HG03064 (cell line): Measurements from ENCODE around the gene FGF19.

Source experiments
- ATAC-seq: cut with Tn5 transposase; IDR thresholded peaks from one replicate; pipeline ENCODE4 v1.9.1; 2021; ENCODE audit warnings: low read depth; ENCODE audit not compliant: unreplicated experiment

FGF19 gene

DNA sequence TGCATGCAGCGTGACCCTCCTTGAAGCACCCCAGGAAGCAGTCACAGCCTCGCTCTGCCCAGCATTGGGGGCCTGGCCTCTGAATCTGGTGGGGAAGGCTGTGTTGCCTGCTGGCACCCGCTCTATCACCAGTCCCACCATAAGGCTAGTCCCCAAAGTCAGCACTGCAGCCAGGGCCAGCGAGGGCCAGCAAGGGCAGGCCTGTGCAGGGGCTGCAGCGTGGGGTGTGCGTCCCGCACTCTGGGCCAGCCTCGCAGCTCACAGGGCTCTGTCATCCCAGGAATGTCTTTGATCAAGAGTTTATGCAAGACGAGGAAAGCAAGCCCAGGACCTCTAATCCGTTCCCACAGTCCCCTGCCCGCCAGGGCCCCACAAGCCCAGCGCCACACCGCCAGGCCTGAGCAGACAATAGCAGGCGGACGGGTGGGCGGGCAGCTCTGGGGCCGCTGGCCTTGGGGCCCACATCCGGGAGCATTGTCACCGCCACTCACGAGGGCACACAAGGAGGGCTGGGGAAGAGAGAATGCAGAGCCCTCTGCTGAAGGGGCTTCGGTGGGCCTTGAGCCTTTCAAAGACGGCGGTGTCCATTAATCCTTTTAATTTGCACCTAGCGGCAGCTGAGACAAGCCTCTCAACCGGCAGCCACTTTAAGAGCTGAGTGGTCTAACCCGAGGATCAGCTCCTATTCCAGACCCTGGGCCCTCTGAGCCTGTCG, 45.8 kb downstream of the FGF19 start:
- no peak for ATAC-seq

DNA sequence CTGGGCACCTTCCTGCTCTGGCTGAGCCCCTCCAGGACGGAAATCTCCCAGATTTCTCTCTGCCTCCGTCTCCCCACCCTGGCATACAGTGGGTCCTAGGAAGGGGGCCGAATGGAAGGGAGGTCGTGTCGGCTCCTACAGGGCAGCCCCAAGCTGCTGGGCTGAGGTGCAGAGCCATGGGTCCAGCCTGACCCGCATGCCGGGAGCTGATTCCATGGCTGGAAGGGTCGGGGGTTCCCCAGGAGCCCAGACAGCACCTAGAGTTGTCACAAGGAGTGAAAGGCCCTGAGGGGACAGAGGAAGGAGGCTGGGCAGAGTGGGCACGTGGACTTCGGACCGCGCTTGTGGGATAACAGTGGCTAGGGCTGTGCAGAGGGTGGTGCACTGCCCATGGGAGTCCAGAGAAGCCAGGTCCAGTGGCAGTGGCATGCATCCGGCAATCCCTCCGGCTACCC, 46.3 kb downstream of the FGF19 start:
- ATAC-seq, result no peak

DNA sequence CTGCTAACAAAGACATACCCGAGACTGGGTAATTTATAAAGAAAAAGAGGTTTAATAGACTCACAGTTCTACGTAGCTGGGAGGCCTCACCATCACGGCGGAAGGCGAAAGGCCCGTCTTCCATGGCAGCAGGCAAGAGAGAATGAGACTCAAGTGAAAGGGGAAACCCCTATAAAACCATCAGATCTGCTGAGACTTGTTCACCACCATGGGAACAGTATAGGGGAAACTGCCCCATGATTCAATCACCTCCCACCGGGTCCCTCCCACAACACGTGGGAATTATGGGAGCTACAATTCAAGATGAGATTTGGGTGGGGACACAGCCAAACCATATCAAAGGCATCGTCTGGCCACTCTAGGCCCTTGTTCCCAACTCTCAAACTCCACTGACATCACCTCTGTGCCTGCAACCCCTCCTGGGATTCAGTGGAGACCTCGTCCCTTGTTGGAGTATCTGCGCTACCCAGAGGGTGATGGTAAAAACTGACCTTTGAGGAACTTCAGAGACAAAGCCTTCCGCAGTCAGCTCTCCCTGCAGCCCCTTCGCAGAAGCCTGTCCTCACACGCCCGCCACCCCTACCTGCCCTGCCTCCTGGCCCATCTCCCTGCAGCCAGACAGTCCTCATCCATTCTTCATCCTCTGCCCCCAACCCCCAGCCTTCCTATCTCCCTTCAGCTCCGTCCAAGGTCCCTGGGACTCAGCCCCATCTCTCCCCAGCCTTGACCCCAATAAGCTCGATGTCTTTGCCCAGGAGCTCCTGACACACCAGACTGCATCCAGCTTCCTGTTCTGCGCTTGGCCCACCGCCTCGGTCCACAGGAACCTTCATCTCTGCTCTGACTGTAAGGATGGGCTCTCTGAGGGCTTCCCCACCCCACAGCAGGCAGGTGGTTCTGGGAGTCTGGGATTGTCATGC, 47.0 kb downstream of the FGF19 start:
- ATAC-seq, result no peak

DNA sequence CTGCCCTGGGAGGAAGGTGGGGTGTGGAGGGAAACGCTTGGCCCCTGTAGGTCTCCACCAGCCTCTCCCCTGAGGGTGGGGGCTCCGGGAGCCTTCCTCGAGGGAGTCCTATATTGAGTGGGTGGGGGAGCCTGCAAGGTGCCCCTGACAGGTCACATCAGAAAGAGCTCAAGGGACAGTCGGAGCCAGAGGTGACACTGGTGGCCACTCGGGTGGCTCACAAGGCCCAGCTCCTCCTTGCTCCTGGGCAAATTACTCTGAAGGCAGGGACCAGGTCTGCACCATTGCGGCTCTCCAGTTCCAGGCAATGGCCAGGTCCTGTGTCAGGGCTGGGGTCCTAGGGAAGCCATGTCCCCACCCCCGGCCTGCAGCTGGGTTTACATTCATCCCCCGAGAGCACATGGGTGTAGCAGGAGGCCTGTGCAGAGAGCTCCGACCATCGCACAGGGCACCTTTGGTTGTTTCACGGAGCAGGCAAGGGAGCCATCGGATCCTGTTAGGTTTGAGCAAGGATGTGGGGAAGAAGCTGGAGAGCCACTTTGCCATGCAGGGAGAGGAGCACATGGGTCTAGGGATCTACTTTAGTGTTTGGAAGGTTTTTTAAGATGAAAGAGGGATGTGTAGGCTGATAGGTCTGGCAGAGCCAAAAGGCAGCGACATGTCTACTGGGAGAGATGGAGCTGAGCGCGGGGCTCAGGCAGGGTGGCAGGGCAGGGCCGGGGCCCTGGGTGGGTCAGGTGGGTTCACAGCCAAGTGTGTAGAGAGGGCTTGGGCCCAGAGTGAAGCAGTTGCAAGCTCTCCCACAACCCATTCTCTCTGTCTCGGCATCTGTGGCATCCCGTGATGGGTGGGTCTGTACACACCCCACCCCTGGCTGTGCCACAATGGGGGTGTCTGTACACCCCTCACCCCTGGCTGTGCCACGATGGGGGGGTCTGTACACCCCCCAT, 48.1 kb downstream of the FGF19 start:
- ATAC-seq, result no peak

DNA sequence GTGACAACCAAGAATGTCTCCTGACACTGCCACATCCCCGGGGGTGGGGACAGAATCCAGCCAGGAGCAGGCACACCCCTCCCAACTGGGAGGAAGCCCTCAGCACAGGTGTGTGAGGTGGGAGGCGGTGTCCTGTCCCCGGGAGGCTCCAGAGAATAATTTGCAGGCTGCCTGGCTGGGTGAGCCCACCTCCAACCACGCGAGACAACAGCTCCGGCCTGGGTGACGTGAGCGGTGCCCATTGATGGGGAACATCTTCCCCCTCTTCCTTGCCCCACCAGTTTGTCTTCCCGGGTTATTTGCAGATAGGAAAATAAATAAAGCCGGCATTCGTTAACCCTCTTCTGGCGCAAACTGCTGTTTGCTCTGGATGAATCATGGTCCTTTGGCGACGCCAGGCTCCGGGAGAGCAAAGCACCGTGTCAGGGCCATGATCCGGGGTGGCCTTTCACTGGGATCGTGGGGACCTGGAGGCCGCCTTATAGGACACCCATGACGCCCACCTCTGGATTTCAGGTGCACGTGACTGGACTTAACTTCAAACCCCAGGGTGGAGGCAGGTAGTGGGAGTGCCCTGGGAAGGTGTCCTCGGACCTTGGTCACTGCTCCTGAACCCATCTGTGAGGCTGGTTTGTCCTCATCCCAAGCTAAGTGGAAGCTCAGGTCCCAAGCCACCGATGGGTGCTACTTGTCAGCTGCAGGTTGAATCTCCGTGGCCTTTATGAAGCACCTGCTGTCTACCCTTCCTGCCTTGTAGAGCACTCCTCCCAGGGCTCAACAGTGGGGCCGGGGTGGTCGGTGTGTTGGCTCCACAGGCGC, 49.0 kb downstream of the FGF19 start:
- no peak for ATAC-seq

DNA sequence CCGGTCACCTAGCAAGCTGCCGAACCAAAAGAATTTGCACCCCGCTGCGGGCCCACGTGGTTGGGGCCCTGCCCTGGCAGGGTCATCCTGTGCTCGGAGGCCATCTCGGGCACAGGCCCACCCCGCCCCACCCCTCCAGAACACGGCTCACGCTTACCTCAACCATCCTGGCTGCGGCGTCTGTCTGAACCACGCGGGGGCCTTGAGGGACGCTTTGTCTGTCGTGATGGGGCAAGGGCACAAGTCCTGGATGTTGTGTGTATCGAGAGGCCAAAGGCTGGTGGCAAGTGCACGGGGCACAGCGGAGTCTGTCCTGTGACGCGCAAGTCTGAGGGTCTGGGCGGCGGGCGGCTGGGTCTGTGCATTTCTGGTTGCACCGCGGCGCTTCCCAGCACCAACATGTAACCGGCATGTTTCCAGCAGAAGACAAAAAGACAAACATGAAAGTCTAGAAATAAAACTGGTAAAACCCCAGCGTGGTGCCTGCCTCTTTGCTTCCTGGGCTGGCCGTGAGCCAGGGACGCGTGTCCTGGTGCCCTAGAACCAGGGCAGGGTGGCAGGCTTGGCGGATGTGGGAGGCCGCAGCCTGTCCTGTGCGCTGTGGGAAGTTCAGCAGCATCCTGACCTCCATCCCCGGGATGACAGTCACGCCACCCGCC, 49.7 kb downstream of the FGF19 start:
- no peak for ATAC-seq

DNA sequence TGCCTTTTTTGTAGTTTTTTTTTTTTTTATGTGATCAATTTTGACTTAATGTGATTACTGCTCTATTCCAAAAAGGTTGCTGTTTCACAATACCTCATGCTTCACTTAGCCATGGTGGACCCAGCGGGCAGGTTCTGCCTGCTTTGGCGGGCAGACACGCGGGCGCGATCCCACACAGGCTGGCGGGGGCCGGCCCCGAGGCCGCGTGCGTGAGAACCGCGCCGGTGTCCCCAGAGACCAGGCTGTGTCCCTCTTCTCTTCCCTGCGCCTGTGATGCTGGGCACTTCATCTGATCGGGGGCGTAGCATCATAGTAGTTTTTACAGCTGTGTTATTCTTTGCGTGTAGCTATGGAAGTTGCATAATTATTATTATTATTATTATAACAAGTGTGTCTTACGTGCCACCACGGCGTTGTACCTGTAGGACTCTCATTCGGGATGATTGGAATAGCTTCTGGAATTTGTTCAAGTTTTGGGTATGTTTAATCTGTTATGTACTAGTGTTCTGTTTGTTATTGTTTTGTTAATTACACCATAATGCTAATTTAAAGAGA, 50.3 kb downstream of the FGF19 start:
- ATAC-seq, result no peak

DNA sequence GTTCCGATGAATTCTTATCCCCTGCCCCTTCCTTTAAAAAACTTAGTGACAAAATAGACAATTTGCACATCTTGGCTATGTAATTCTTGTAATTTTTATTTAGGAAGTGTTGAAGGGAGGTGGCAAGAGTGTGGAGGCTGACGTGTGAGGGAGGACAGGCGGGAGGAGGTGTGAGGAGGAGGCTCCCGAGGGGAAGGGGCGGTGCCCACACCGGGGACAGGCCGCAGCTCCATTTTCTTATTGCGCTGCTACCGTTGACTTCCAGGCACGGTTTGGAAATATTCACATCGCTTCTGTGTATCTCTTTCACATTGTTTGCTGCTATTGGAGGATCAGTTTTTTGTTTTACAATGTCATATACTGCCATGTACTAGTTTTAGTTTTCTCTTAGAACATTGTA, 50.8 kb downstream of the FGF19 start:
- no peak for ATAC-seq

DNA sequence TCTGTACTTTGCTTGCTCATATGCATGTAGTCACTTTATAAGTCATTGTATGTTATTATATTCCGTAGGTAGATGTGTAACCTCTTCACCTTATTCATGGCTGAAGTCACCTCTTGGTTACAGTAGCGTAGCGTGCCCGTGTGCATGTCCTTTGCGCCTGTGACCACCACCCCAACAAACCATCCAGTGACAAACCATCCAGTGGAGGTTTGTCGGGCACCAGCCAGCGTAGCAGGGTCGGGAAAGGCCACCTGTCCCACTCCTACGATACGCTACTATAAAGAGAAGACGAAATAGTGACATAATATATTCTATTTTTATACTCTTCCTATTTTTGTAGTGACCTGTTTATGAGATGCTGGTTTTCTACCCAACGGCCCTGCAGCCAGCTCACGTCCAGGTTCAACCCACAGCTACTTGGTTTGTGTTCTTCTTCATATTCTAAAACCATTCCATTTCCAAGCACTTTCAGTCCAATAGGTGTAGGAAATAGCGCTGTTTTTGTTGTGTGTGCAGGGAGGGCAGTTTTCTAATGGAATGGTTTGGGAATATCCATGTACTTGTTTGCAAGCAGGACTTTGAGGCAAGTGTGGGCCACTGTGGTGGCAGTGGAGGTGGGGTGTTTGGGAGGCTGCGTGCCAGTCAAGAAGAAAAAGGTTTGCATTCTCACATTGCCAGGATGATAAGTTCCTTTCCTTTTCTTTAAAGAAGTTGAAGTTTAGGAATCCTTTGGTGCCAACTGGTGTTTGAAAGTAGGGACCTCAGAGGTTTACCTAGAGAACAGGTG, 51.8 kb downstream of the FGF19 start:
- ATAC-seq, result no peak

DNA sequence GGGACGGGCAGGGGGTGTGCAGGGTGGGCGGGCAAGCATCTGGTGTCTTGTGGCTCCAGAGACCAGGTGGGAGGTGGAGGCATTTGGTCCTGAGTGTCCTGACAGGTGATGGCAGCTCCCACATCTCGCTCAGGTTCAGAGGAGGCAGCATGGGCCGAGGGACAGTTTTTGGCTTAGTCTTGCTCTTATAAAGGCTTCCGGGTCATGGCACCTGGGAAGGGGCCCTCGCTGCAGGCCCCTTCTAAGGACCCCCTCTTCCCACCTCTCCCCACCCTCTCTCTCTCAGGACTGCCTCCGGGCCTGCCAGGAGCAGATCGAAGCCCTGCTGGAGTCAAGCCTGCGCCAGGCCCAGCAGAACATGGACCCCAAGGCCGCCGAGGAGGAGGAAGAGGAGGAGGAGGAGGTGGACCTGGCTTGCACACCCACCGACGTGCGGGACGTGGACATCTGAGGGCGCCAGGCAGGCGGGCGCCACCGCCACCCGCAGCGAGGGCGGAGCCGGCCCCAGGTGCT, 52.9 kb downstream of the FGF19 start:
- ATAC-seq, result no peak

DNA sequence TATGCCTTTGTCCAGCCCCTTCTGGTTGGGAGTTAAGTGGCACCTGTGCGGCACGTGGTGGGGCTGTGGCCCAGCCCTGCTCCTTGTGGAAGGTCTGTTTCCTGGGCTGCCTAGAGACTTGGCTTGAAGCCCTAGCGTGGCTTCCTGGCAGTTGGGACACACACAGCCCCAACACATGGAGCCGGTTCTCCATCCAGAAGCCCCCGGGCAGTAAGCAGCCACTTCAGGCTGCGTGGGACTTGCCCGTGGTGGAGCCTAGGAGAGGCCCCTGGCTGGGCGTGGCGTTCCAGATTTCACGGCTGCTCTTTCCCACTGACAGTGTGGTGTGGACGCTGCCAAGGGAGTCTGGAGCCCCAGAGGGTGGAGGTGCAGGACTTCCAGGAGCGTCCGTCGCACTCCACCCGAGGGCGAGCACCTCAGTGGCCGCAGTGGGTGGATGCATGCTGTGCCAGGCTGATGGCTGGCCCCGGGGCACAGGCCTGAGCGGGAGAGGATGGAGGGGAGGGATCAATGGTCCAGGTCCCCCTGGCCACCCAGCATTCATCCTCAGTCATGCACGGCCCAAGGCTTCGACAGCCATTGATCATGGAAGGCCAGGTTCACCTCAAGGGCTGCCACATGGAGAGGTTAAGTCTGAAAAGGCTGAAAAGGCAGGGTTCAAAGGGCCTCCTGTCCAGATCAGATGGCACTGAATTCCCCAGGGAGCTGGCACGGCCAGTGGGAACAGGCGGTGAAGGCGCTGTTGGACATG, 53.6 kb downstream of the FGF19 start:
- ATAC-seq, result no peak

DNA sequence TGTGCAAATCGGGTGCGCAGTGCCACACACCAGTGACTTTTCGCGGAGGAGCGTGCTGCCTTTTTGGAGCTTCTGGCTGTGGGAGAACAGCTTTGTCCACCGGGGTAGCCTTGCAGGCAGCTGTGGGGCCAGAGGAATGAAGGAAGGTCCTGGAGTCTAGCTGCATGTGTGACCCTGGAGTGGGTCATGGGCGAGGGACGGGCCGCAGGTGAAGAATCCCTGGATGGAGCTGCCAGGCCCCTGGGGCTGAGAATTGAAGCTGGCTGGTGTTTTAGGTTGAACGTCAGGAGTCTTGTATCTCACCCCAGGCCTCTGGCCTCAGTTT, 54.3 kb downstream of the FGF19 start:
- no peak for ATAC-seq

DNA sequence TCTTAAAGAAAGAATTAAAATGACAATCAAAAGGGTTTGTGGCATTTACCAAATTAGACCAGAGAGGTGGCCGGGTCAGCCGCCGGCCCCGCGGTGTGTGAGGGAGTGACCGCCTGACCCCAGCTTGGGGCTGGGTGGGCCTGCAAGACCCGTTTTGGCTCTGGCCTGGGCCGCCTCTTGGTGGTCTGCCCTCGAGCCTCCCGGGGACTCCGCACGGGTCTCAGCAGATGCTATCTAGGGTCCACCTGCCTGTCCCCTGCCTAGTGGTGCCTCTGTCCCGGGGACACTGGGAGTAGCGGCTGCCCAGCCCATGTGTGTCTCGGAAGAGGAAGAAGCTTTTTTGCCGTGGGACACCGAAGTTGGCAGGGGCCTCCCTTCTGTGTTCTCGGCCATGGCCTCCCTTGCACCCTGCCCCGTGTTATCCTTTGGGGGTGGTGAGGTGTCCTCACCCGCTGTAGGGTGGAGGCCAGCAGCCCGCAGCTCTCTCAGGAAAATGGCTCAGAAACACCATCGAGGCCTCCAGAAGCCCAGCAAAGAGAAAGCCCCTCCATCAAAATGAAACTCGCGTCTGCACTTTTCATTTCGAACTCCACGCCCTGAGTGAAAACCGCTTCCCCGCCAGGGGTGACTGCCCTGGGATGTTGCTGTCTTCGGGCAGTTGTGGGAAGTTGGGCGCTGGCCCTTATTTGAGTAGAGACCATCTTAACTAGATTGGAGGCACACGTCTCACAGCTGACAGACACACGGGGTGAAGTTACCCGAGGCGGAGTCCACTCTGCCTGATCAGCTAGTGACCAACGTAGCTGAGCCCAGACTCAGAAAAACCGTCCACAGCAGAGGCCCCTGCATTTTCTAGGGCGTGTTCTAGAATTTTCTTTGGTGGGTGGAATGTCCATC, 54.9 kb downstream of the FGF19 start:
- ATAC-seq, result no peak
